ENCODE results near the gene TAF5L.
"Not testable (repeated sequence)": the region's sequence is repeated elsewhere in the genome, so short reads cannot be mapped to it uniquely, and the experiment has no call there.

Gene TAF5L

DNA sequence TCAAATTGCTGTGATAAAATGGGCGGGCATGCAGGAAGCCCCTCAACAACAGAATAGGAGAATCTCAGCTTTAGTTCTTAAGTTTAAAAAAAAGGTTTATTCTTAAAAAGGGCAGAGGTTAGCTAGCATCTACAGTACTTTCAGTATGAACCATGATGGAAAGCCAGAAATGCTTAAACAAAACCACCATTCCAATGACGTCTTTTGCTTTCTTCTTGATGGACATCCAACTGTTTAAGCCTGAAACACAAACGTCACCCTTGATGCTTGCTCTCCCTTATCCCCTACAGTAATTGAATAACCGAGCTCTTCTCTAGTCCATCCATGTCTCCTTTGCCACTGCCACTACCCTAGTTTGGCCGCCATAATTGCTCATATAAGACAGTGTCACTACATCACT is 25.7 kb downstream of the TAF5L start:
- DNase-seq, result no peak

DNA sequence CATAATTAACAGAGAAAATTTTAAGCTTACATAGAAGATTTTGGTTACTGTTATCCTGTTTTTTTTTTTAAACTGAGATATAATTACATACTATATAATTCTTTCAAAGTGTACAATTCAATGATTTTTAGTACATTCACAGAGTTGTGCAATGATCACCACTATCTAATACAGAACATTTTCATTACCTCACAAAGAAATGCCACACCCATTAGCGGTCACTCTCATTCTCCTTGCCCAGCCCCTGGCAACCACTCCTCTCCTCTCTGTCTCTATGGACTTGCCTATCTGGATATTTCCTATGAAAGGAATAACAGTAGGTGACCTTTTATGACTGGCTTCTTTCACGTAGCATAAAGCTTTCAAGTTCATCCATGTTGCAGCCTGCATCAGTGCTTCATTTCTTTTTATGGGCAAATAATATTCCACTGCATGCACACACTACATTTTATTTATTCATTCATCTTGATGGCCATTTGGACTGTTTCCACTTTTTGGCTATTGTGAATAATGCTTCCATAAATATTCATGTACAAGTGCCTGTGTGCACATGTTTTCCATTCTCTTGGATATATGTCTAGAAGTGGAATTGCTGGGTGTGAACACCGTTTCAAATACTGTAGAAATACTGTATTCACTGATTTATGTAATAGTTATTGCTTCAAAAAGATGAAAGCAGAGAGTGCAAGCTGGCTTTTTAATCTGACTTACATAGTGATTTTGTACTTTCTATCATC is 26.5 kb downstream of the TAF5L start:
- no peak for DNase-seq

DNA sequence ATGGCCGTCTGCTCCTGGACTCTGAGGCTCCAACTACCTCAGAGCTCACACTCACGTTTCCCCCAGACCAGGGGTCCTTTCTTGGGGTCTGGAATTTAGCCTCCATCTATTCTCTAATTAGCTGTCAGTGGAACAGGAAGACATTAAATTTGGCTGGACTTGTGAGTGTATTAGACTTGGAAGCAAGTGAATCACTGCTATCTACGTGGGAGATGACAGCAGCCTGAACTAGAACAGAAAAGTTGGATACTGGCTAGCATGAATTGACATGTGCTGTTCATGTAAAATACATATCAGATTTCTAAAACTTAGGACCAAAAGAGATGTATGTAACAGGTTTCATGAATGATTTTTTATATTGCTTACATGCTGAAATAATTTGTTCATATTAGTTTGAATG is 28.0 kb downstream of the TAF5L start:
- DNase-seq, result no peak

DNA sequence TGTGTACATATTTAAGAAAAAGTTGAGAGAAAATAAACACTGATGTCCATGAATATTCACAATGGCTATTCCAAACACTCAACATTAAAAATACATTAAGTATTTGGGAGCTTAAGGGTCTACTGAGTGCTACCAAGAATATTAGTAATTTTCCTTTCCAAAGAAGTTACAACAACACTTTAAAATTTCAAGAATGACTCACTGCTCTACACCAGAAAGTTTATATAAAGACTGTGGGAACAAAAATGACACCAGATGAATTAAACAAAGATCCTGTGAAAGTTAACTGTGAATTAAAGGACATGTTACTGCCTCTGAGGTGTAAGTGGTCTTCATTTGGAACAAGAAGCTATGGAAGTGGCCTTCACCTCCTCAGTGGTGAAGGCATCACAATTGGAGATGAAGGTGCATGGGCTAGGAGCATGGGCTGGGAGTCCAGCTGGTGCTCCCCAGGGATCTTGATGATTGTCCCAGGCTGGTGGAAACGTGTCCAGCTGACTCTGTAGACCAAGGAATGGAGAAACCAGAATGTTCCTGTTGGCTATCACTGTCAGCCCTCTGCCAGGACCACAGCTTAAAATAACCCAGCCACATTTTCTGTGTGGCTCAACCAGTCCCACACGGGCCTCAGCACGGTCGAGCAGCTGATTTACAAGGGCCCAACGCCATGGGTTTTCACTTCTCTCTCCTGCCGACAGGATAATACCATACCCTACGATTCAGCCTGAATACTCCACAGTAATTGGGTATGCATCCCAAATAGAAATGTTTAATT is 28.8 kb downstream of the TAF5L start:
- DNase-seq, result no peak

DNA sequence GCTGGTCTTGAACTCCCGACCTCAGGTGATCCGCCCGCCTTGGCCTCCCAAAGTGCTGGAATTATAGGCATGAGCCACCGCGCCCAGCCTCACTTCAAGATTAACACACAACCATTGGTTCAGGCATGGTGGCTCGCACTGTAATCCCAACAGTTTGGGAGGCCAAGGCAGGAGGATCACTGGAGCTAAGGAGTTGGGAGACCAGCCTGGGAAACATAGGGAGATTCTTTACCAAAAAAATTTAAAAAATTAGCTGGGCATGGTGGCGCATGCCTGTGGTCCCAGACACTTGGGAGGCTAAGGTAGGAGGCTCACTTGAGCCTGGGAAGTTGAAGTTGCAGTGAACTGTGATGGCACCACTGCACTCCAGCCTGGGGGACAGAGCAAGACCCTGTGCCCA is 30.0 kb downstream of the TAF5L start:
- not testable (repeated sequence) for DNase-seq

DNA sequence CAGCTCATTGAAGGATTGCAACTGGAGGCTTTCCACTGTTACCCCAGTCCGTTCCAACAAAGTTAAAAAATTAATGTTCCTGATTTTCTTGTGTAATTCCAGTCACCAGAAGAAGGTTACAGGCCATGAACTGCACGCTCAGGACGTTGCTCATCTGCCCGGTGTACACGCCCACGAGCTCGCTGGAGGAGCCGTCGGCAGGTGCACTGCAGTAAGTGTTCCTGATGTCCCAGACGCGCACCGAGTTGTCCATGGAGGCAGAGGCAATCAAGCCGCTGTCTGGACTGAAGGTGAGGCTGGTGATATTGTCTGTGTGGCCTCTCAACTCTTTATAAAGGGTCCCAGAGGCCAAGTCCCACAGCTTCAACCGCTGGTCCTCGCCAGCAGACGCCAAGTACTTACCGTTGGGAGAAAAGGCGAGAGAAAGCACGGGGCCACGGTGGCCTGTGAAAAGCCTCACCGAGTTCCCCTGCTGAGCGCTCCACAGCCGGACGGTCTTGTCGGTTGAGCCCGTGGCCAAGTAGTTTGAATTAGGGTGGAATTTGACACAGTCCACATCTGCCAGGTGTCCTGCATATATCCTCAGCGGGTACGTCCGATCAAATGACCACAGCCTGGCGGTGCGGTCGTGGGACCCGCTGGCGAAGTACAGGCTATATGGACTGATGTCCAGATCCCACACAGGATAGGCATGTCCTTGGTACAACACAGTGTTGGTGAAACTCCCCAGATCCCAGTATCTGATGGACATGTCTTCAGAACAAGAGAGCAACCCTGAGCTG is 31.5 kb downstream of the TAF5L start:
- no peak for DNase-seq

DNA sequence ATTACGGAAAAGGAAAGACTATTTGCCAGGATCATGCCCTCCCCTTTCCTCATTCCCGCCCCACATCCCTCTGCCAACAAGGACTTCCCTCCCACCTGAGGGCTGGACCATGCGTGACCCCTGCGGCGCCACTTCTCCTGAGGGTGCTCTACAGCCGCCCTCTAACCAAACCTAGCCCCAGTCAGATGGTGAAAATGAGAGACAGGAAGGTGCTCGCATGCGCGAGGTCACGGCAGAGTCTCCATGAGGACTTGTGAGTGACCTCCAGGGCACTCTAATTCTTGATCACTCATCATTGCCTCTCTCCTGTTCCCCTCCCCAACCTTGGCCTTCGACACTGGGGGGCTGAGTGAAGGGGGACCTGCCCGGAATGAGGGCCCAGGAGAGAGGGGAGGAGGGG is 32.1 kb downstream of the TAF5L start:
- no peak for DNase-seq

DNA sequence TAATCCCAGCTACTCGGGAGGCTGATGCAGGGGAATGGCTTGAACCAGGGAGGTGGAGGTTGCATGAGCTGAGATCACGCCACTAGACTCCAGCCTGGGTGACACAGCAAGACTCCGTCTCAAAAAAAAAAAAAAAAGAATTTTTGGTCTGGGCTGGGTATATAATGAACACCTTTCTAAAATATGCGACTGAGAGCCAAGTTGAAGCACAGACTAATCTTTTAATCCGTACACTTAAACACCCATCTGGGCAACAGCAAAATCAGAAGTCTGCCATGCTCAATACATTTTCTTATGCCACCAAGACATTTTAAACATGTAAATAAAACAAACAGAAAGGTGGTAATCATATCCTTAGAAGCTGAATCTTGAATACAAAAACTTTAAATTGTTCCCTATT is 35.8 kb downstream of the TAF5L start:
- no peak for DNase-seq

DNA sequence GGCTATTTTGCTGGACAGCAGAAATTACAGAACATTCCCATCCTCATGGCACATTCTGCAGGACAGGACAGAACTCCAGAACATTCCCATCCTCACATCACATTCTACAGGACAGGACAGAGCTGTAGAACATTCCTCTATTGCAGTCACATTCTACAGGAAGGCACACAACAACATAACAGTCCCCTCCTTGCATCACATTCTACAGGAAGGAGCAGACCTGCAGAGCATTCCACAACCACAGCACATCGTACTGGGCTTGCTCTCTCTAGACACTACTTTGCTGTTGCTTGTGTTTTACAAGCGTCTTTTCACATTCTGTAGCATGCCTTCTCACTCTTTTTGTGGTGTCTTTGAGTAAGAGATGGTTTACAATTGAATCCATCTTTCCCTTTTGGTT is 40.6 kb downstream of the TAF5L start:
- DNase-seq, result no peak

DNA sequence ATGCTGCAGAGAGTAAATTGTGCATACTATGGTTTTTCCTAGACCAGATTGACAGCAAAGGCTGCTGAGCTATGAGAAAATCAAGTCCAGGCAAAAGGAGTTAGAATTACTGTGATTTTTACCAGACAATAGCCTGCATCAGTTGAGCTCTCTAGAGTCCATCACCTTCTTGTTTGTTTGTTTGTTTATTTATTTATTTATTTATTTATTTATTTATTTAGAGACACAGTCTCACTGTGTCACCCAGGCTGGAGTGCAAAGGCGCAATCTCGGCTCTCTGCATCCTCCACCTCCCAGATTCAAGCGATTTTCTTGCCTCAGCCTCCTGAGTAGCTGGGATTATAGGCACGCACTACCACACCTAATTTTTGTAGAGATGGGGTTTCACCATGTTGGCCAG is 43.2 kb downstream of the TAF5L start:
- DNase-seq, result no peak

DNA sequence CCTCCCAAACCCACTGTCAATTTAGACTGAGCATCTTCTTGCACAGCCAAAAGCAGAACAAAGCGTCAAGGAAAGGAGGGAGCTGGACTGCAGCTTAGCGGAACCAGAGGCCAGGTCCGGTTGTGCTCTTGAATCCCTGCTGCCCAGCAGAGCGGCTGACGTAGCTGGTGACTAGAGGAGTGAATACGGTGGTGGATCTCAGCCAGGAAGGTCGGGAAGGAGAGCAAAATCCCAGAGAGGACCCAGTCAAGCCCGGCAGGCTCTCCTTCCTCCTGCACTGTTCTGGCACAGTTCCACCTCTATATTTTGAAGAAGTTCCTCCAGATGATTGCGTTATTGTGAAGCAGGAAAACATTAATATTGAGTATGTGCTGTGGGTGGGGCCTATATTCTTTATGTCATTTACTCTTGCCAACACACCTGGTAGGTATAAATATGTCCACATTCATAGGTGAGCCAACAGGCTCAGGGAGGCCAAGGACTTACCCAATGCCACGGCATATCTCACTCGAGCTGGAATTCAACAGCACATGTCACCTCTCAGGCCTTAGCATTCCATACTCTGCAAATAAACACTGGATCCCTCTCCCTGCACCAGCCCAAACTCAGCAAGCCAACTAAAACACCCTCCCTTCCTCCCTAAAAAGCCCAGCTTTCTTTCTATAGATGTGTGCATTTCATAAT is 43.8 kb downstream of the TAF5L start:
- DNase-seq, result peak; percentile 21

DNA sequence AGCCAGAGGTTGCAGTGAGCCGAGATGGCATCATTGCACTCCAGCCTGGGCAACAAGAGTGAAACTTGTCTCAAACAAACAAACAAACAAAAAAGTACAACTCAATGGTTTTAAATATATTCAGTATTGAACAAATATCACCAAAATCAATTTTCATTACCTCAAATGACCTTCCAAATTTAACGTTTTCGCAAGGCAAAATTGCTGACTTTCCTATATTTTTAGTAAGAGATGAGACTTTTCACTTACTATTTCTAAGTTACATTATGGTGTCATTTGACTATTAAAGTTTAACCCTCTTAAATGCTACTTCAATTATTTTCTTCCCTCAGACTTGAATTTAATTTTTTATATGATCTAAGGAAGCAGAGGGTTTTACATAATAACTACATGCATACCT is 44.4 kb downstream of the TAF5L start:
- DNase-seq, result no peak

DNA sequence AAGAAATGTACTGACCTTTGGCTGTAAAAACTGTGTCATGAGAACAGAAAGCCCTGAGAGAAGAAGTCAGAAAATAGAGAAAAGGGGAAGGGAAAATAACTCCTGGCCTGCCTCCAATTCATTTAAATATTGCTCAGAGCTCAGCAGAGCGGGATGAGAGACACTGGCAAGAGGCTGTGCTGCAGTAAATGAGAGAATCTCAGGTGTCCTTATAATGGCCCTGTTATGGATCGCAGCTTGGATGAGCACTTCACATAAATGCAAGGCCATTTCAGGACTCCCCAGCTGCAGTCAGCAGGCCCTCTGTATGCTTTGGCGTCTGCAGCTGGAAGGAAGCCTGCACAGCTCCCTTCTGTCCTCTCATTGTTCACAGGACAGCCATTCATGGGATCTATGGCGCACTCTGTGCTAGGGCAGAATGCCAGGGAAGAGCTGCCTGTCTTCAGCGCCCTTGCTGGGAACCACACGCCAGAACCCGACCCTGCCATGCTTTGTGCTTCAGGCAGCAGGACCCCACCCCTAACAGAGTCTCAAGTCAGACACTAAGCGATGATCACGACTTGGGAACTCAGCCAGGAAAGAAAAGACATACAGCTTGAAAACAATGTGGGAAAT is 46.8 kb downstream of the TAF5L start:
- peak; percentile 62 for DNase-seq

DNA sequence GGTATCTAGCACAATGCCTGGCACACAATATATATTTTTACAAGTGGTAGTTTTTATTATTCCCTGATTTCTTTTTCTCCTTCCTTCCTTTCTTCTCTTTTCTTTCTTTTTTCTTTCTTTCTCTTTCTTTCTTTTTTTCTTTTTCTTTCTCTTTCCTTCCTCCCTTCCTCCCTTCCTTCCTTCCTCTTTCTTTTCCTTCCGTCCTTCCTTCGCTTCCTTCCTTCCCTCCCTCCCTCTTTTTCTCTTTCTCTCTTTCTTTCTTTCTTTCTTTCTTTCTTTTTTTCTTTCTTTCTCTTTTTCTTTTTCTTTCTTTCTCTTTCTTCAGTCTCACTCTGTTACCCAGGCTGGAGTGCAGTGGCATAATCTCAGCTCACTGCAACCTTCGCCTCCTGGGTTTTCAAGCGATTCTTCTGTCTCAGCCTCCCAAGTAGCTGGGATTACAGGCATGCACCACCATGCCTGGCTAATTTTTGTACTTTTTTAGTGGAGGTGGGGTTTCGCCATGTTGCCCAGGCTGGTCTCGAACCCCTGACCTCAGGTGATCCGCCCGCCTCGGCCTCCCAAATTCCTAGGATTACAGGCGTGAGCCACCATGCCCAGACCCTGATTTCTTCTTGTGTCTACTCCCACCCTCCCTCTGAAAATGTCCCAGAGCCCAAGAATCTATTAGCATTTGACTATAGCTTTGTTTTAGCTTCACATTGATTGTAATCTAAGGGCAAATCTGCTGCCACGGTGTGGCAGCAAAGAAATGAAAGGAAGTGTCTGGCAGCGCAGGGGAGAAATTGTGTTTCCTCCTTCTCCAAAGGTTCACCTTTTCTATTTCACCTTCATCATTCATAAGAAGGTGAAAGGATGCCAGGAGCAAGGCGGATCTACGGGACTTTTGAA is 47.5 kb downstream of the TAF5L start:
- no peak for DNase-seq

DNA sequence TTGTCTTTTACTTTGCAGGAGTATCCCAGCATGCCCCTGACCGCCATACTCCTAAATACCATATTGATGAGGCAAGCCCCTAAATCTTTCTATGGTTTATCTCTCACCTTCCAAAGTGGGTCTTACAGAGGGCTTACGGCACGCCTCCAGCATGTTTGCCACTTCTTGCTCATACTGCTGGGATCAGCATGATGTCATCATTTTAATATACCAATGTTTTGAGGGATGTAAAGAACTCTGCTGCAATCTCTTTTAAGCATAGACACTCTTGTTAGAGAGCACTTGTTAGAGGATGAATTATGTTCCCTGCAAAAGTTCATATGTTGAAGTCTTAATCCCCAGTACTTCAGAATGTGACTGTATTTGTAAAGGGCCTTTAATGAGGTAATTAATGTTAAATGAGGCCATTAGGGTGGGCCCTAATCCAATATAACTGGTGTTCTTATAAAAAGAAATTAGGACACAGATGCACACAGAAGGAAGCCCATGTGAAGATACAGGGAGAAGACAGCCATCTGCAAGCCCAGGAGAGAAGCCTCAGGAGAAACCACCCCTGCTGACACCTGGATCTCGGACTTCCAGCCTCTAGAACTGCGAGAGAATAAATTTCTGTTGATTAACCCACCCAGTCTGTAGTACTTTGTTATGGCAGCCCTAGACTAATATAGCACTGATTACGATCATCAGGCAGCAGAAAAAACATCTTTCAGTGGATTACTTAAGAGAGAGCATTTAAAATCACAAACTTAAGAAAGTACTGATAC is 51.1 kb downstream of the TAF5L start:
- no peak for DNase-seq

DNA sequence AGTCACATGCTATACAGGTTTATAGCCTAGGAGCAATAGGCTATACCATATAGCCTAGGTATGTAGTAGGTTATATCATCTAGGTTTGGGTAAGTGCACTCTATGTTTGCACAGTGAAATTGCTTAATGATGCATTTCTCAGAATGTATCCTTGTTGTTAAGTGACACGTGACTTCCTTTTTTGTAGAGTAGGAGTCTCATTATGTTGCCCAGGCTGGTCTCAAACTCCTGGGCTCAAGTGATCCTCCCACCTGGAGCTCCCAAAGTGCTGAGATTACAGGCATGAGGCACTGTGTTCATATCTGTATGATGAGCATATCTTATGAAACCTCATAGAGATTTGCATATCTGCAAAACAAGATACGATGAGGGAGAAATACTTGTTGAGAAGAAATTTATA is 53.6 kb downstream of the TAF5L start:
- DNase-seq, result no peak

DNA sequence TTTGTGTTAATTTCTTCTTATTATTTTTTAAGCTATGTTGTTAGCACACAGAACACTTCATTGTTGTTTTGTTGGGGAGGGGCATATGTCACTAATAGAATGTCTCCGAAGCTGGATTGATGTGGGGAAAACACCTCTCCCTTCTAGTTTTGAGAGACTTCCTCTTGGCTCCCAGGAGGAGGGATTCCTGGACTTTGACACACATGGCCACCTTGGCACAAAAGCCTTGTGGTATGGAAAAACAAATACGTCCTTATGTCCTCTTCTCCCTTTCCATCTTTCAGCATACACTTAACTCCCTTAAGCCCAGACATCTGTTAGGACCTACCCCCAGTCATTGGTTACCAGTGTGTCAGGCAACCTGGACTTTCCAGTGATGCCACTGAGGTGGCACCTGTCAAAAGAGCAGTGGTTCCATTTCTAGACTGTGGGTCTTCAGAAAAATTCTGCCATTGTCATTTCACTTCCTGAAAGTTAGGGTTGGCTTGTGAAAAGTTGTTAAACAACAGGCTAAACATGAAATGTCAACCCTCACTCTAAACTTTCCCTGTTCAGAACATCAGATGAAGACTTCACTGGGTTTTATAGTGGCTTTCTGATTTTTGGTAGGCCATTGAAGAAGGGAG is 54.9 kb downstream of the TAF5L start:
- DNase-seq, result no peak

DNA sequence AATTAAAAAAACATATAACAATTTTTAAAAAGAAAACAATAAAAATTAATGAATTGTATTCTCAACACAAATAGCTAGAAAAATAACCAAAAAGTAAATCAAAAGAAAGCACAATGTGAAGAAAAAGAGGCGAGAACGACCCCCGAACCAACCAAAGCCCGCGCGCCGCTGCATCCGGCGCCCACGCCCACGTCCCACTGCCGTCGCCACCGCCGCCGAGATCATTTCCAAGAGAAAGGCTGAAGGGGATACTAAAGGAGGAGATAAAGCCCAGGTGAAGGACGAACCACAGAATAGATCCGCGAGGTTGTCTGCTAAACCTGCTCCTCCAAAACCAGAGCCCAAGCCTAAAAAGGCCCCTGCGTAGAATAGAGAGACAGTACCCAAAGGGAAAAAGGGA is 55.6 kb downstream of the TAF5L start:
- DNase-seq, result no peak

DNA sequence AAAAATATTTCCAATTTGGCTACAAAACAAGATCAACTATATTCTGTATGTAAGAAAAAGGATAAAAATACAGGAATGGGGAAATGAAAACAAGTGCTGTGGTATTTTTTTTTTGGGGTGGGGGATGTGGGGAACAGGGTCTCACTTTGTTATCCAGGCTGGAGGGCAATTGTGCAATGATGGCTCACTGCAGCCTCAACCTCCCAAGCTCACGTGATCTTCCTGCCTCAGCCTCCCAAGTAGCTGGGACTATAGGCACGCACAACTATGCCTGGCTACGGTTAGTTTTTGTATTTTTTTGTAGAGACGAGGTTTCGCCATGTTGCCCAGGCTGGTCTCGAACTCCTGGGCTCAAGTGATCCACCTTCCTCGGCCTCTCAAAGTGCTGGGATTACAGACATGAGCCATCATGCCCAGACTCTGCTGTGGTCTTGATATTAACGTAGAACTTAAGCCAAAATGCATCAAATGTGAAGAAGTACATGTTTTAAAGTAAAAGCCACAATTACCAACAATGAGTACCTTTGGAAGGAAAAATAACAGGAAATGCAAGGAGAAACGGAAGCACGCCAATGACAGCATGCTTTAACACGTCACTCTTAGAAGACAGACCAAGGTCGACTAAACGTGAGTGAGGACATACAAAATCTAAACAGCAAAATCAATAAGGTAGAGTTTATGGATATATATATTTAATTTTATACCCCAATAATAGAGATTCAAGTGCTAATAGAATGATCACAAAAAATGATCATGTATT is 58.6 kb downstream of the TAF5L start:
- DNase-seq, result no peak

DNA sequence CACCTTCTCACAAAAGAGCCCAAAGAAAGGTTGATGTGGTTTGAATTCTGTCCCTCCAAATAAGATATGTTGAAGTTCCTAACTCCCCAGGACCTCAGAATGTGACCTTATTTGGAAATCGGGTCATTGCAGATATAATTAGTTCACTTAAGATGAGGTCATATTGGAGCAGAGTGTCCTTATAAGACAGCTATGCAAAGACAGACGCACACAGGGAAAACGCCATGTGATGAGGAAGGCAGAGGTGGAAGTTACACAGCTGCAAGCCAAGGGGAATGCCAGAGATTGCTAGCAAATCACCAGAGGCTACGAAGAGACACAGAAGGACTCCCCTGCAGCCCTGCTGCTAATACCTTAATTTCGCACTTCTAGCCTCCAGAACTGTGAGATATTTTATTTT is 62.2 kb downstream of the TAF5L start:
- DNase-seq, result peak; percentile 11

Measured in eye (tissue), 1 donor.